Measurements from ENCODE around the gene GNAZ. TPM values are rescaled to one million over a fixed set of nuclear protein-coding genes. Genes with fewer than 3 reads are reported as not detected.

The GNAZ gene
- total RNA-seq, 1 experiment from 2014 or later: 6.0 TPM

- no peak for TF ChIP-seq CTCF (IDR thresholded peaks at IDR 0.05; ENCODE audit: unreplicated experiment)
- no TSS peak for BruUV-seq (replicated peaks)
- no peak overlapping the region for H3K4me3 Mint-ChIP-seq (ENCODE audit: low read depth, unreplicated experiment)
- H3K27me3 Mint-ChIP-seq (ENCODE audit: unreplicated experiment): no peaks in the 10 kb centered on the region
- CTCF ChIA-PET: no interaction called here
- H3K4me1 Mint-ChIP-seq (ENCODE audit: low read depth, unreplicated experiment): peaks cover 17% of the 10 kb centered on the region
- H3K36me3 Mint-ChIP-seq (ENCODE audit: insufficient read depth, unreplicated experiment): peaks cover 9% of the 10 kb centered on the region
- no peaks in the 10 kb centered on the region for H3K9me3 Mint-ChIP-seq (ENCODE audit: low read depth, unreplicated experiment)
- no peak overlapping the region for H3K27ac Mint-ChIP-seq (ENCODE audit: unreplicated experiment)
- intact Hi-C loops (cut with micrococcal nuclease; ENCODE audit: unreplicated experiment): no loop called here
- no peak for DNase-seq
Observed at GRCh38 chr22:23137468-23137867, 67.1 kb downstream of the GNAZ start.

GRCh38 chr22:23137905-23138561 lies 67.7 kb downstream of the GNAZ start:
- no peak for DNase-seq
- no TSS peak for BruUV-seq (replicated peaks)
- no peak for TF ChIP-seq CTCF (IDR thresholded peaks at IDR 0.05; ENCODE audit: unreplicated experiment)
- Mint-ChIP-seq H3K9me3 (ENCODE audit: low read depth, unreplicated experiment) (no peaks in the 10 kb centered on the region), H3K4me1 (ENCODE audit: low read depth, unreplicated experiment) (peaks cover 22% of the 10 kb centered on the region), H3K36me3 (ENCODE audit: insufficient read depth, unreplicated experiment) (peaks cover 14% of the 10 kb centered on the region), H3K27ac (ENCODE audit: unreplicated experiment) (no peak overlapping the region), H3K4me3 (ENCODE audit: low read depth, unreplicated experiment) (no peak overlapping the region), H3K27me3 (ENCODE audit: unreplicated experiment) (no peaks in the 10 kb centered on the region)
- CTCF ChIA-PET: no interaction called here
- intact Hi-C loops (cut with micrococcal nuclease; ENCODE audit: unreplicated experiment): no loop called here

DNA sequence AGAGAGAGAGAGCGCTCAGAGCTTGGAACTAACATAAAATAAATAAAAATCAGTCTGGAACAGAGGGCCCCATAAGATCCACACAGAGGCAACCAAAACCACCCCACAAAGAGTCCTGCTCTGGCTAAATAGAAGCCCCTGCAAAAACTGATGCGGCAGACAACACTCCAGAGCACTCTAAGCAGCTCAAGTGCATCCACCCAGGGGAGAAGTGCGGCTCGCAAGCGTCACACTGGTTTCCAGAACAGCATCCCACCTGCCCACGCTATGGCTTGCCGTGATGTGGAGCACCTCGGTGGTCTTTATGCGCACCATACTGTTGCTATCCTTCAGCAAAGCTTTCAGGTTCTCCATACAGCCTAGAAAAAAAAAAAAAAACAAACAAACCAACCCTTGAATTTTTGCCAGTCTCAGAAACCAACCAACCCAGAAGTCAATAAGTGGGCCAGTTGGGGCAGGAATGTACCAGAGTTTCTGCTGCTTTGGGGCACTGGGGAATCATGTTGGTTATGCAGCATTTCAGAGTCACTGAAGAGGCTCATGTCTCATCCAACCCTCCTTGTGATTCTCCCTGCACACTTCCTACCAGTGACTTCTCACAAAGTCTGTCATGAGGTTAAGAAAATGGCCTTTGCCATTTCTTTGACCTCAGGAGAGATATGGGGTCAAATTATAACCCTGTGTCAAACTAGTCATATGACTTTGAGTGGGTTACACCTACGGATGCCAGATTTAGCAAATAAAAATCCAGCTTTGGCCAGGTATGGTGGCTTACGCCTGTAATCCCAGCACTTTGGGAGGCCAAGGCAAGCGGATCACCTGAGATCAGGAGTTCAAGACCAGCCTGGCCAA lies 68.5 kb downstream of the GNAZ start:
- CTCF ChIA-PET: interaction anchor here (0.6 kb wide), 1 partner anchor 184 kb away, joined by 5 read pairs; no protein-coding TSS in a partner anchor

DNA sequence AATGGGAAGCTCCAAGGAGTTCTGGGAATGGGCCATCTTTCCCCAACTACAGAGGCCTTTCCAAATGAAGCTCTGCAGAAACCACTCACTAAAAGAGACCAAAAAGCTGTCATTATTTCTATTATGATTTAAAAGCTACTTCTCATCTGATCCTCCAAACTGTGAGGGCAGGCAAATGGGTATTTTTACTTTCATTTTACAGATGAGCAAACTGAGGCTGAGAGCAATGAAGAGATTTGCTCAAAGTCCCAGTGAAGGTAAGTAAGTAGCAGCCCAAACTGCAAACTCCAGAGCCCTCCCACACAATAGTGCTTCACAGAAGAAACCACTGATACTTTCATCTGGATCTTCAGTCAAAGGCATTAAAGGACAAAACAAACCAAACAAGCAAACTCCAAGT lies 70.1 kb downstream of the GNAZ start:
- Mint-ChIP-seq H3K4me1 (ENCODE audit: low read depth, unreplicated experiment) (peaks cover 37% of the 10 kb centered on the region), H3K4me3 (ENCODE audit: low read depth, unreplicated experiment) (no peak overlapping the region), H3K27me3 (ENCODE audit: unreplicated experiment) (no peaks in the 10 kb centered on the region), H3K9me3 (ENCODE audit: low read depth, unreplicated experiment) (no peaks in the 10 kb centered on the region), H3K27ac (ENCODE audit: unreplicated experiment) (no peak overlapping the region), H3K36me3 (ENCODE audit: insufficient read depth, unreplicated experiment) (peaks cover 21% of the 10 kb centered on the region)
- BruUV-seq (replicated peaks): no TSS peak
- intact Hi-C loops (cut with micrococcal nuclease; ENCODE audit: unreplicated experiment): no loop called here
- DNase-seq: no peak
- no peak for TF ChIP-seq CTCF (IDR thresholded peaks at IDR 0.05; ENCODE audit: unreplicated experiment)
- CTCF ChIA-PET: interaction anchor here (0.7 to 1.1 kb wide), 2 partner anchors 76 to 387 kb away, joined by 3 to 7 read pairs; no protein-coding TSS in a partner anchor

More for the DNA sequence above, 68.5 kb downstream of the GNAZ start:
- intact Hi-C loops (cut with micrococcal nuclease; ENCODE audit: unreplicated experiment): no loop called here
- Mint-ChIP-seq H3K4me3 (ENCODE audit: low read depth, unreplicated experiment) (no peak overlapping the region), H3K9me3 (ENCODE audit: low read depth, unreplicated experiment) (no peaks in the 10 kb centered on the region), H3K4me1 (ENCODE audit: low read depth, unreplicated experiment) (peaks cover 30% of the 10 kb centered on the region), H3K27me3 (ENCODE audit: unreplicated experiment) (no peaks in the 10 kb centered on the region), H3K36me3 (ENCODE audit: insufficient read depth, unreplicated experiment) (peaks cover 14% of the 10 kb centered on the region), H3K27ac (ENCODE audit: unreplicated experiment) (no peak overlapping the region)
- no peak for DNase-seq
- no TSS peak for BruUV-seq (replicated peaks)
- no peak for TF ChIP-seq CTCF (IDR thresholded peaks at IDR 0.05; ENCODE audit: unreplicated experiment)

Data from Calu3 (cell line).